T-helper 1 cell treated with Interleukin-12 subunit alpha and Interleukin-12 subunit beta and Interleukin-4 antibody, amounts not matched to agents 30 μg/mL and 1 μg/mL, for 36 hours (primary cell): ENCODE measurements around the gene CAPG.
"Not testable (repeated sequence)": the region's sequence is repeated elsewhere in the genome, so short reads cannot be mapped to it uniquely, and the experiment has no call there.

ENCODE experiments used
- H3K27ac Mint-ChIP-seq: one replicate; pipeline ENCODE4 v1.8.0; 2021; ENCODE audit warnings: mild to moderate bottlenecking, mixed read lengths
- H3K27me3 Mint-ChIP-seq: one replicate; pipeline ENCODE4 v1.8.0; 2021; ENCODE audit warnings: low read depth, mixed read lengths
- H3K36me3 Mint-ChIP-seq: one replicate; pipeline ENCODE4 v1.8.0; 2021; ENCODE audit warnings: low read depth, mixed read lengths
- H3K4me1 Mint-ChIP-seq: one replicate; pipeline ENCODE4 v1.8.0; 2021; ENCODE audit warnings: low read depth, mixed read lengths
- H3K4me3 Mint-ChIP-seq: one replicate; pipeline ENCODE4 v1.8.0; 2021; ENCODE audit warnings: mild to moderate bottlenecking, moderate library complexity, mixed read lengths
- H3K9me3 Mint-ChIP-seq: one replicate; pipeline ENCODE4 v1.8.0; 2021; ENCODE audit warnings: mixed read lengths

CAPG gene

GRCh38 chr2:85445316-85446295 lies 35.4 kb upstream of the CAPG start:
- Mint-ChIP-seq H3K9me3 (no peaks in the 10 kb centered on the region), H3K36me3 (no peaks in the 10 kb centered on the region), H3K4me3 (no peak overlapping the region), H3K27me3 (no peaks in the 10 kb centered on the region), H3K27ac (no peak overlapping the region), H3K4me1 (peaks cover 3% of the 10 kb centered on the region)

- Mint-ChIP-seq H3K9me3 (no peaks in the 10 kb centered on the region), H3K4me3 (no peak overlapping the region), H3K36me3 (no peaks in the 10 kb centered on the region), H3K27ac (no peak overlapping the region), H3K27me3 (no peaks in the 10 kb centered on the region), H3K4me1 (peaks cover 6% of the 10 kb centered on the region)
These were observed 34.5 kb upstream of the CAPG start for GRCh38 chr2:85444629-85445172.

- no peaks in the 10 kb centered on the region for H3K36me3 Mint-ChIP-seq
These were observed 31.7 kb upstream of the CAPG start for GRCh38 chr2:85441864-85442263.

GRCh38 chr2:85440729-85441128 lies 30.6 kb upstream of the CAPG start:
- H3K27ac Mint-ChIP-seq = peak overlapping the region; percentile 26
- H3K36me3 Mint-ChIP-seq = no peaks in the 10 kb centered on the region
- H3K9me3 Mint-ChIP-seq = no peaks in the 10 kb centered on the region
- H3K4me3 Mint-ChIP-seq = no peak overlapping the region
- no peaks in the 10 kb centered on the region for H3K27me3 Mint-ChIP-seq
- H3K4me1 Mint-ChIP-seq = peaks cover 26% of the 10 kb centered on the region

More at GRCh38 chr2:85441864-85442263, 31.7 kb upstream of the CAPG start:
- H3K9me3 Mint-ChIP-seq = no peaks in the 10 kb centered on the region
- H3K27me3 Mint-ChIP-seq = no peaks in the 10 kb centered on the region
- no peak overlapping the region for H3K4me3 Mint-ChIP-seq
- H3K4me1 Mint-ChIP-seq = peaks cover 23% of the 10 kb centered on the region
- H3K27ac Mint-ChIP-seq = no peak overlapping the region

GRCh38 chr2:85439986-85440385 lies 29.8 kb upstream of the CAPG start:
- Mint-ChIP-seq H3K27ac (peak overlapping the region; percentile 84), H3K4me1 (peaks cover 24% of the 10 kb centered on the region), H3K9me3 (no peaks in the 10 kb centered on the region), H3K36me3 (no peaks in the 10 kb centered on the region), H3K4me3 (peak overlapping the region; percentile 58), H3K27me3 (no peaks in the 10 kb centered on the region)

GRCh38 chr2:85439569-85439968 lies 29.4 kb upstream of the CAPG start:
- Mint-ChIP-seq H3K4me1 (peaks cover 24% of the 10 kb centered on the region), H3K4me3 (peak overlapping the region; percentile 10), H3K27ac (peak overlapping the region; percentile 84)
- not testable (repeated sequence) for H3K36me3 Mint-ChIP-seq, H3K9me3 Mint-ChIP-seq, H3K27me3 Mint-ChIP-seq

GRCh38 chr2:85439025-85439472 lies 28.9 kb upstream of the CAPG start:
- H3K4me3 Mint-ChIP-seq = no peak overlapping the region
- H3K27ac Mint-ChIP-seq = peak overlapping the region; percentile 65
- no peaks in the 10 kb centered on the region for H3K27me3 Mint-ChIP-seq
- no peaks in the 10 kb centered on the region for H3K9me3 Mint-ChIP-seq
- H3K36me3 Mint-ChIP-seq = no peaks in the 10 kb centered on the region
- H3K4me1 Mint-ChIP-seq = peaks cover 24% of the 10 kb centered on the region

GRCh38 chr2:85438201-85439024 lies 28.2 kb upstream of the CAPG start:
- H3K9me3 Mint-ChIP-seq = no peaks in the 10 kb centered on the region
- H3K36me3 Mint-ChIP-seq = no peaks in the 10 kb centered on the region
- peaks cover 24% of the 10 kb centered on the region for H3K4me1 Mint-ChIP-seq
- H3K27me3 Mint-ChIP-seq = no peaks in the 10 kb centered on the region
- H3K27ac Mint-ChIP-seq = peak overlapping the region; percentile 94
- peak overlapping the region; percentile 81 for H3K4me3 Mint-ChIP-seq

- H3K27ac Mint-ChIP-seq = peak overlapping the region; percentile 94
- no peaks in the 10 kb centered on the region for H3K27me3 Mint-ChIP-seq
- peak overlapping the region; percentile 86 for H3K4me3 Mint-ChIP-seq
- no peaks in the 10 kb centered on the region for H3K9me3 Mint-ChIP-seq
- no peaks in the 10 kb centered on the region for H3K36me3 Mint-ChIP-seq
- peaks cover 24% of the 10 kb centered on the region for H3K4me1 Mint-ChIP-seq
These were observed 27.5 kb upstream of the CAPG start for GRCh38 chr2:85437488-85438200.

GRCh38 chr2:85436836-85437487 lies 26.8 kb upstream of the CAPG start:
- no peaks in the 10 kb centered on the region for H3K27me3 Mint-ChIP-seq
- no peaks in the 10 kb centered on the region for H3K36me3 Mint-ChIP-seq
- peak overlapping the region; percentile 91 for H3K27ac Mint-ChIP-seq
- peak overlapping the region; percentile 86 for H3K4me3 Mint-ChIP-seq
- H3K9me3 Mint-ChIP-seq = no peaks in the 10 kb centered on the region
- H3K4me1 Mint-ChIP-seq = peaks cover 24% of the 10 kb centered on the region

GRCh38 chr2:85435981-85436835 lies 26.0 kb upstream of the CAPG start:
- Mint-ChIP-seq H3K4me1 (peaks cover 24% of the 10 kb centered on the region), H3K36me3 (no peaks in the 10 kb centered on the region), H3K27me3 (no peaks in the 10 kb centered on the region), H3K27ac (peak overlapping the region; percentile 71), H3K9me3 (no peaks in the 10 kb centered on the region), H3K4me3 (no peak overlapping the region)

GRCh38 chr2:85435220-85435958 lies 25.2 kb upstream of the CAPG start:
- H3K27me3 Mint-ChIP-seq = no peaks in the 10 kb centered on the region

More at GRCh38 chr2:85435220-85435958, 25.2 kb upstream of the CAPG start:
- peaks cover 24% of the 10 kb centered on the region for H3K4me1 Mint-ChIP-seq
- H3K9me3 Mint-ChIP-seq = no peaks in the 10 kb centered on the region
- H3K27ac Mint-ChIP-seq = no peak overlapping the region
- H3K36me3 Mint-ChIP-seq = no peaks in the 10 kb centered on the region
- H3K4me3 Mint-ChIP-seq = no peak overlapping the region
